KOPT-K1 (cell line): ENCODE measurements around the gene SH3BP5L.
"Not testable (repeated sequence)": the region's sequence is repeated elsewhere in the genome, so short reads cannot be mapped to it uniquely, and the experiment has no call there.

ENCODE experiments used
- H3K27ac ChIP-seq: fragments of 200-600 bp; sonication (generic); 2 replicates; pipeline ENCODE4 v1.5.1; 2016; ENCODE audit warnings: antibody characterized with exemption, mild to moderate bottlenecking, low read depth, low read length; ENCODE audit not compliant: poor library complexity, severe bottlenecking
- H3K36me3 ChIP-seq: fragments of 200-600 bp; sonication (generic); 2 replicates; pipeline ENCODE4 v1.5.1; 2017; ENCODE audit warnings: antibody characterized with exemption, mild to moderate bottlenecking, low read length, moderate library complexity; ENCODE audit not compliant: insufficient read depth
- H3K9me3 ChIP-seq: fragments of 200-600 bp; sonication (generic); 2 replicates; pipeline ENCODE4 v1.5.1; 2017; ENCODE audit warnings: antibody characterized with exemption, low read length, mild to moderate bottlenecking; ENCODE audit not compliant: insufficient read depth, poor library complexity, severe bottlenecking

Gene SH3BP5L

GRCh38 chr1:248791010-248791409 lies 34.7 kb downstream of the SH3BP5L start:
- H3K27ac ChIP-seq: no peak overlapping the region
- no peaks in the 10 kb centered on the region for H3K9me3 ChIP-seq
- no peaks in the 10 kb centered on the region for H3K36me3 ChIP-seq

GRCh38 chr1:248790456-248790855 lies 35.3 kb downstream of the SH3BP5L start:
- Histone ChIP-seq H3K9me3 (no peaks in the 10 kb centered on the region), H3K36me3 (no peaks in the 10 kb centered on the region), H3K27ac (no peak overlapping the region)

GRCh38 chr1:248789337-248789736 lies 36.4 kb downstream of the SH3BP5L start:
- H3K27ac ChIP-seq, H3K9me3 ChIP-seq, H3K36me3 ChIP-seq: not testable (repeated sequence)

GRCh38 chr1:248788327-248788726 lies 37.4 kb downstream of the SH3BP5L start:
- Histone ChIP-seq H3K36me3 (no peaks in the 10 kb centered on the region), H3K9me3 (no peaks in the 10 kb centered on the region), H3K27ac (no peak overlapping the region)

- Histone ChIP-seq H3K36me3 (no peaks in the 10 kb centered on the region), H3K9me3 (no peaks in the 10 kb centered on the region), H3K27ac (no peak overlapping the region)
These were observed 38.3 kb downstream of the SH3BP5L start for GRCh38 chr1:248787430-248787829.

GRCh38 chr1:248786156-248786555 lies 39.6 kb downstream of the SH3BP5L start:
- Histone ChIP-seq H3K36me3 (no peaks in the 10 kb centered on the region), H3K27ac (no peak overlapping the region), H3K9me3 (peaks cover 6% of the 10 kb centered on the region)

- peaks cover 15% of the 10 kb centered on the region for H3K9me3 ChIP-seq
- no peaks in the 10 kb centered on the region for H3K36me3 ChIP-seq
- no peak overlapping the region for H3K27ac ChIP-seq
These were observed 42.3 kb downstream of the SH3BP5L start for GRCh38 chr1:248783367-248783766.

GRCh38 chr1:248782416-248783141 lies 43.1 kb downstream of the SH3BP5L start:
- Histone ChIP-seq H3K9me3 (peaks cover 15% of the 10 kb centered on the region), H3K36me3 (no peaks in the 10 kb centered on the region), H3K27ac (no peak overlapping the region)

GRCh38 chr1:248779350-248779749 lies 46.4 kb downstream of the SH3BP5L start:
- no peaks in the 10 kb centered on the region for H3K36me3 ChIP-seq
- H3K27ac ChIP-seq: no peak overlapping the region
- peaks cover 15% of the 10 kb centered on the region for H3K9me3 ChIP-seq

GRCh38 chr1:248778906-248779305 lies 46.8 kb downstream of the SH3BP5L start:
- no peaks in the 10 kb centered on the region for H3K36me3 ChIP-seq
- peaks cover 15% of the 10 kb centered on the region for H3K9me3 ChIP-seq
- H3K27ac ChIP-seq: no peak overlapping the region

GRCh38 chr1:248776991-248777390 lies 48.7 kb downstream of the SH3BP5L start:
- H3K27ac ChIP-seq: no peak overlapping the region
- peaks cover 15% of the 10 kb centered on the region for H3K9me3 ChIP-seq

GRCh38 chr1:248775441-248775840 lies 50.3 kb downstream of the SH3BP5L start:
- no peaks in the 10 kb centered on the region for H3K36me3 ChIP-seq
- peaks cover 2% of the 10 kb centered on the region for H3K9me3 ChIP-seq
- H3K27ac ChIP-seq: no peak overlapping the region

More at GRCh38 chr1:248776991-248777390, 48.7 kb downstream of the SH3BP5L start:
- H3K36me3 ChIP-seq: no peaks in the 10 kb centered on the region
